H1 (cell line): ENCODE measurements around the gene FLOT1. TPM values are rescaled to one million over a fixed set of nuclear protein-coding genes. Genes with fewer than 3 reads are reported as not detected.

Experiments used
- BACH1 ChIP-seq: IDR thresholded peaks from 2 replicates; pipeline ENCODE4 v1.6.1; 2012; ENCODE audit warnings: low read length, improper control_type of control experiment
- CBX8 ChIP-seq: fragments of 300-800, 300-1000 bp; sonication (generic); IDR thresholded peaks from 2 replicates; pipeline ENCODE4 v1.7.1; 2016; ENCODE audit warnings: low read depth, low read length, borderline replicate concordance
- CTCF ChIP-seq, 3 experiments: IDR thresholded peaks; 1 replicate in 2 of 3; 2 replicates in 1 of 3; pipeline versions ENCODE4 v1.5.1 to v1.6.1; 2011; ENCODE audit warnings: low read length in 3 of 3, mild to moderate bottlenecking in 3 of 3, inconsistent platforms in 2 of 3, low read depth in 1 of 3, moderate library complexity in 1 of 3; ENCODE audit not compliant: insufficient read depth in 1 of 3; ENCODE audit errors: control extremely low read depth in 1 of 3
- JUND ChIP-seq: IDR thresholded peaks from 2 replicates; pipeline ENCODE4 v1.6.1; 2011; ENCODE audit warnings: mild to moderate bottlenecking, improper control_type of control experiment, low read length
- polyA plus RNA-seq, 7 experiments: library from polyadenylated mRNA; depleted of rRNA in 3 of 7; stranded (reverse) in 5 of 7; unstranded in 2 of 7; fragments of >200 nt in 5 of 7; fragments of 200-250 nt in 2 of 7; gene quantifications; 1 replicate in 5 of 7; 2 replicates in 1 of 7; 4 replicates in 1 of 7; pipeline versions ENCODE4 v1.2.1 to v1.2.3, GENCODE V29; 2011 to 2013; ENCODE audit warnings: missing spikeins in 2 of 7, mixed read lengths in 2 of 7
- total RNA-seq: library from RNA; stranded (reverse); fragmentation: NEBNext Ultra II Directional; extraction: Animal tissue kit (Norgen Biotek cat#: 25700); gene quantifications from 2 replicates; pipeline ENCODE4 v1.2.1, GENCODE V29; 2021
- TF ChIP-seq, protein P1 (sequence below): IDR thresholded peaks from 2 replicates; pipeline ENCODE4 v1.6.1; 2011; ENCODE audit warnings: low read depth, mild to moderate bottlenecking, low read length; ENCODE audit not compliant: insufficient read depth

FLOT1 gene
- total and polyA plus RNA-seq, 2 of the 8 experiments (the other 6 are each of a cell fraction or from before 2014, with no cell fraction given), result 87.5 to 88.1 TPM

DNA sequence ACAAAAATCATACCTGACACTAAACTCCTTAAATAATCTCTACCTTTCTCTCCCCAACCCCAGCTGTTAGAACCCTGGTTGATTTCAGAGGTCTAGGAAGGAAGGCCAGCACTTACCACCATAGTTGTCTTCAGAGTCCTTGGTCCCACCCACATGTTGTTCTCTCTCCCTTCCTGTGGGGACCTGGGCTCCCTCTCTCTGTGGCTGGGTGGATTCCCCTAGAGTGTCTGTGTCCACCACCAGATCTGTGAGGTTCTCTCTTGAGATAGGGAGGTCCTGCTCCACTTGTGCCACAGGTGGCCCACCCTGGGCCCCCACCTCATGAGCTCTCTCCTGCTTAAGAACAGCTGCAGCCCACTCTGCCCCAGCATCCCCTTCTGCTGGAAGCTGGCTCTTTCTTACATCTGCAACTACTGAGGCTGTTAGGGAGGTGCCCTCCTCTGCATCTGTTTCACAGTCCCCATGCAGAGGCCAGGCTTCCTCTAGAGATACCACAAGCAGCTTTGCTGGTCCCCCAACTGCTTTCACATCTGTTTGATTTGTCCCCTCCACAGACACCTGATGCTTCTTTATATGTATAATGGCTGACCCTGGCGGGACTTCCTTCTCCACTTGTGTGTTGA, 30.6 kb downstream of the FLOT1 start (continued):
- TF ChIP-seq CBX8 (no peak), BACH1 (no peak), CTCF (IDR thresholded peaks at IDR 0.05; ENCODE audit: control extremely low read depth in 1 of 3, insufficient read depth in 1 of 3, low read depth in 1 of 3, low read length in 3 of 3) (no peak), JUND (no peak)
- TF ChIP-seq, protein P1, sequence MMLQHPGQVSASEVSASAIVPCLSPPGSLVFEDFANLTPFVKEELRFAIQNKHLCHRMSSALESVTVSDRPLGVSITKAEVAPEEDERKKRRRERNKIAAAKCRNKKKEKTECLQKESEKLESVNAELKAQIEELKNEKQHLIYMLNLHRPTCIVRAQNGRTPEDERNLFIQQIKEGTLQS, result no peak
